Mesodermal cell (in vitro differentiated cells): ENCODE measurements around the gene QPCTL.
A peak's percentile ranks its signal among the peaks of the same experiment; 100 is the strongest.
"Not testable (repeated sequence)": the region's sequence is repeated elsewhere in the genome, so short reads cannot be mapped to it uniquely, and the experiment has no call there.

ENCODE experiments used
- H3K27ac ChIP-seq: 2 replicates; pipeline ENCODE4 v1.7.0; 2013; ENCODE audit warnings: mild to moderate bottlenecking, low read depth, low read length, moderate library complexity; ENCODE audit not compliant: severe bottlenecking
- H3K36me3 ChIP-seq: 2 replicates; pipeline ENCODE4 v1.7.1; 2013; ENCODE audit warnings: mild to moderate bottlenecking, low read length, moderate library complexity; ENCODE audit not compliant: control insufficient read depth, insufficient read depth
- H3K4me1 ChIP-seq: one replicate; pipeline ENCODE4 v1.7.1; 2013; ENCODE audit warnings: mild to moderate bottlenecking, low read length; ENCODE audit not compliant: insufficient read depth, control insufficient read depth, poor library complexity, severe bottlenecking
- H3K4me3 ChIP-seq: 2 replicates; pipeline ENCODE4 v1.7.0; 2013; ENCODE audit warnings: low read length, control low read depth, mild to moderate bottlenecking; ENCODE audit not compliant: insufficient read depth, poor library complexity, severe bottlenecking; ENCODE audit errors: extremely low read depth
- H3K9me3 ChIP-seq: 2 replicates; pipeline ENCODE4 v1.7.1; 2013; ENCODE audit warnings: mild to moderate bottlenecking, low read length, moderate library complexity; ENCODE audit not compliant: control insufficient read depth
- WGBS, 2 experiments: methylation state at CpG; one replicate each; pipeline ENCODE4 v1.1.5; 2013; ENCODE audit warnings: missing lambda C conversion rate in 2 of 2; ENCODE audit not compliant: insufficient coverage in 2 of 2; 5-methylcytosine and 5-hydroxymethylcytosine counted together

Gene QPCTL

GRCh38 chr19:45720065-45720464 is 27.6 kb downstream of the QPCTL start:
- not testable (repeated sequence) for H3K27ac ChIP-seq, H3K4me3 ChIP-seq, H3K9me3 ChIP-seq
- H3K36me3 ChIP-seq = peaks cover 45% of the 10 kb centered on the region
- H3K4me1 ChIP-seq = peaks cover 27% of the 10 kb centered on the region
- WGBS, 2 experiments = 95 to 97% methylated on average over 8 to 10 of the region's 11 CpGs

- not testable (repeated sequence) for H3K4me3 ChIP-seq, H3K27ac ChIP-seq, H3K9me3 ChIP-seq, H3K36me3 ChIP-seq, H3K4me1 ChIP-seq
- 91 to 93% methylated on average over 15 to 17 of the region's 18 CpGs for WGBS, 2 experiments
These were observed 36.2 kb downstream of the QPCTL start for GRCh38 chr19:45728683-45729082.

GRCh38 chr19:45729800-45730290 is 37.4 kb downstream of the QPCTL start:
- H3K27ac ChIP-seq = no peak overlapping the region
- WGBS, 2 experiments = 5 to 8% methylated on average over 9 of the region's 10 CpGs
- H3K9me3 ChIP-seq = no peaks in the 10 kb centered on the region
- peak overlapping the region; percentile 99 for H3K4me3 ChIP-seq
- peaks cover 3% of the 10 kb centered on the region for H3K36me3 ChIP-seq
- H3K4me1 ChIP-seq = peaks cover 5% of the 10 kb centered on the region

- Histone ChIP-seq H3K4me1 (peaks cover 5% of the 10 kb centered on the region), H3K4me3 (peak within 1 kb of the TSS; percentile 99), H3K27ac (no peak within 1 kb of the TSS), H3K9me3 (no peaks in the 10 kb centered on the region), H3K36me3 (peaks cover 3% of the 10 kb centered on the region)
- 1% methylated on average over 27 to 30 of the region's 48 CpGs for WGBS, 2 experiments
These were observed 38.2 kb downstream of the QPCTL start, which contains the start of gene FBXO46 for GRCh38 chr19:45730368-45731288. Gene FBXO46, minus strand, starts transcription at chr19:45730896. Its CDS starts 17,401 bp downstream, at chr19:45713495.

- Histone ChIP-seq H3K9me3 (no peaks in the 10 kb centered on the region), H3K27ac (no peak within 1 kb of the TSS), H3K4me1 (peaks cover 5% of the 10 kb centered on the region), H3K36me3 (peaks cover 2% of the 10 kb centered on the region), H3K4me3 (no peak within 1 kb of the TSS)
- 96 to 98% methylated on average over 57 of the region's 59 CpGs for WGBS, 2 experiments
These were observed 40.8 kb downstream of the QPCTL start, which contains the start of gene MEIOSIN for GRCh38 chr19:45733160-45733810. Gene MEIOSIN, plus strand, starts transcription at chr19:45733439. Its CDS starts 1,938 bp downstream, at chr19:45735377.

- whole genome bisulfite sequencing, 2 experiments = 95 to 100% methylated on average over 7 of the region's 10 CpGs
- H3K36me3 ChIP-seq = no peaks in the 10 kb centered on the region
- H3K4me3 ChIP-seq = no peak overlapping the region
- no peaks in the 10 kb centered on the region for H3K9me3 ChIP-seq
- H3K4me1 ChIP-seq = no peaks in the 10 kb centered on the region
- H3K27ac ChIP-seq = no peak overlapping the region
These were observed 47.3 kb downstream of the QPCTL start for GRCh38 chr19:45739498-45740439.

- H3K36me3 ChIP-seq = no peaks in the 10 kb centered on the region
- peaks cover 4% of the 10 kb centered on the region for H3K4me1 ChIP-seq
- 87 to 92% methylated on average over 3 of the region's 4 CpGs for WGBS, 2 experiments
- no peak overlapping the region for H3K27ac ChIP-seq
- H3K4me3 ChIP-seq = no peak overlapping the region
- H3K9me3 ChIP-seq = no peaks in the 10 kb centered on the region
These were observed 50.5 kb downstream of the QPCTL start for GRCh38 chr19:45742969-45743368.

- no peaks in the 10 kb centered on the region for H3K36me3 ChIP-seq
- H3K9me3 ChIP-seq = no peaks in the 10 kb centered on the region
- 93 to 98% methylated on average over 6 of the region's 6 CpGs for WGBS, 2 experiments
- no peak overlapping the region for H3K27ac ChIP-seq
- peaks cover 8% of the 10 kb centered on the region for H3K4me1 ChIP-seq
- no peak overlapping the region for H3K4me3 ChIP-seq
These were observed 53.1 kb downstream of the QPCTL start for GRCh38 chr19:45745606-45746005.

GRCh38 chr19:45746866-45747265 is 54.4 kb downstream of the QPCTL start:
- Histone ChIP-seq H3K27ac (no peak overlapping the region), H3K36me3 (no peaks in the 10 kb centered on the region)

GRCh38 chr19:45747513-45747912 is 55.0 kb downstream of the QPCTL start:
- Histone ChIP-seq H3K36me3 (no peaks in the 10 kb centered on the region), H3K4me1 (peaks cover 8% of the 10 kb centered on the region), H3K4me3 (no peak overlapping the region), H3K27ac (no peak overlapping the region), H3K9me3 (no peaks in the 10 kb centered on the region)
- WGBS, 2 experiments = 98 to 100% methylated on average over 3 of the region's 5 CpGs

More at GRCh38 chr19:45746866-45747265, 54.4 kb downstream of the QPCTL start:
- Histone ChIP-seq H3K4me1 (peaks cover 8% of the 10 kb centered on the region), H3K9me3 (no peaks in the 10 kb centered on the region), H3K4me3 (no peak overlapping the region)
- WGBS, 2 experiments = 88 to 92% methylated on average over 4 to 5 of the region's 5 CpGs
